ENCODE data around the gene USP4. TPM values are rescaled to one million over a fixed set of nuclear protein-coding genes. Genes with fewer than 3 reads are reported as not detected.
"Not testable (repeated sequence)": the region's sequence is repeated elsewhere in the genome, so short reads cannot be mapped to it uniquely, and the experiment has no call there.

The USP4 gene
- total RNA-seq, 1 donor from 2014 or later = 55.0 TPM

DNA sequence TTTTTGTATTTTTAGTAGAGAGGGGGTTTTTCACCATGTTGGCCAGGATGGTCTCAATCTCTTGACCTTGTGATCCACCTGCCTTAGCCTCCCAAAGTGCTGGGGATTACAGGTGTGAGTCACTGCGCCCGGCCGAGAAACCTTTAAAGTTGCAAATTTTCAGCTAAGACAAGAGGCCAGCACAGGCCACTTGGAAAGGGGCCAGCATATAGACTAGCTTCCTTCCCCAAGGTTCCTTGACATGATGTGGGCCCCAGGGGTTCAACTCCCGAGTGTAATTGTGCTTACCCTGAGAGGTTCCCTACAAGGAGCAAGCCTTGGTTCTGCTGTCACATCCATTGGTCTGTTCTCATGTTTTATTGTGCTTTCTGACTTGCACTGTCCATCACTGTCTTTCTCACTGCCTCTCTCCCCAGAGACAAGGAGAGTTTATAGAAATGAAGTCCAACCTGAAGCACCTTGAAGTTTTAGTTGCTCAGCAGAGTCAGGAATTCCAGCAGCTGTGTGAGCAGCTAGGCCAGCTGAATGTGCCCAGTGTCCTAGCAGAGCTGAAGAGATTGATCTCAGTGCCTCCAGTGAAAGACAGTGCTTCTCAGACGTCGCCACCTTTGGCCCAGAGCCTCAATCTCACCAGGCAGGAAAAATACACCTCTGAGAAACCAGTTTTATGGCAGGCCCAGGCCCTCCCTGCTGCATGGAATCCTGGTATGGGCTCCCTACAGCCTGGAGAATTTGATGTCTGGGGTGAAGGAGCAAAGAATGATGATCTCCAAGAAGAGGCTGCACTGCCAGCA lies 83.9 kb downstream of the USP4 start:
- Mint-ChIP-seq H3K9me3 (ENCODE audit: unreplicated experiment) (no peaks in the 10 kb centered on the region), H3K4me1 (ENCODE audit: unreplicated experiment) (no peaks in the 10 kb centered on the region), H3K27ac (ENCODE audit: unreplicated experiment) (no peak overlapping the region), H3K4me3 (ENCODE audit: unreplicated experiment) (no peak overlapping the region), H3K27me3 (ENCODE audit: unreplicated experiment) (peaks cover 4% of the 10 kb centered on the region), H3K36me3 (ENCODE audit: low read depth, unreplicated experiment) (no peaks in the 10 kb centered on the region)
- TF ChIP-seq, protein P1, sequence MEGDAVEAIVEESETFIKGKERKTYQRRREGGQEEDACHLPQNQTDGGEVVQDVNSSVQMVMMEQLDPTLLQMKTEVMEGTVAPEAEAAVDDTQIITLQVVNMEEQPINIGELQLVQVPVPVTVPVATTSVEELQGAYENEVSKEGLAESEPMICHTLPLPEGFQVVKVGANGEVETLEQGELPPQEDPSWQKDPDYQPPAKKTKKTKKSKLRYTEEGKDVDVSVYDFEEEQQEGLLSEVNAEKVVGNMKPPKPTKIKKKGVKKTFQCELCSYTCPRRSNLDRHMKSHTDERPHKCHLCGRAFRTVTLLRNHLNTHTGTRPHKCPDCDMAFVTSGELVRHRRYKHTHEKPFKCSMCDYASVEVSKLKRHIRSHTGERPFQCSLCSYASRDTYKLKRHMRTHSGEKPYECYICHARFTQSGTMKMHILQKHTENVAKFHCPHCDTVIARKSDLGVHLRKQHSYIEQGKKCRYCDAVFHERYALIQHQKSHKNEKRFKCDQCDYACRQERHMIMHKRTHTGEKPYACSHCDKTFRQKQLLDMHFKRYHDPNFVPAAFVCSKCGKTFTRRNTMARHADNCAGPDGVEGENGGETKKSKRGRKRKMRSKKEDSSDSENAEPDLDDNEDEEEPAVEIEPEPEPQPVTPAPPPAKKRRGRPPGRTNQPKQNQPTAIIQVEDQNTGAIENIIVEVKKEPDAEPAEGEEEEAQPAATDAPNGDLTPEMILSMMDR (IDR thresholded peaks at IDR 0.05; ENCODE audit: unreplicated experiment) = no peak
- no peak for DNase-seq (ENCODE audit: low spot score)

DNA sequence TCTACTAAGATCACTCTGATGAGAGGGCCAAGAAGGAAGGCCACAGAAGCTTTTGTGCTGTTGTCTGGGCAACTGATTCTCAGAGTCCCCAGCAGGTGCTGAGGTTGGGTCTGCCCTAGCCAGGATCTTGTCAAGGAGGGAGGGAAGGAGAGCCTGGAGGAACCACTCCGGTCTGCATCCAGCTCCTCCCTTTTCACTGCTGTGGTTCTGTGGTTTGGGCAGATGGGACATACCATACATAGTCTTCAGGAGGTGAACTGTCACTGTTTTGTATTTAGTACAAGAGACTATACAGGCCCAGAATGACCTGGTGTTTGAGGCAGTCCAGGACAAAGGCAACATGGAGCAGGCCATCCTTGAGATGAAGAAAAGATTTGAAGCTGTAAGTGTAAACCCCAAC lies 84.7 kb downstream of the USP4 start:
- TF ChIP-seq, protein P1 (IDR thresholded peaks at IDR 0.05; ENCODE audit: unreplicated experiment) = no peak
- H3K27ac Mint-ChIP-seq (ENCODE audit: unreplicated experiment) = no peak overlapping the region
- no peaks in the 10 kb centered on the region for H3K4me1 Mint-ChIP-seq (ENCODE audit: unreplicated experiment)
- H3K27me3 Mint-ChIP-seq (ENCODE audit: unreplicated experiment) = peaks cover 6% of the 10 kb centered on the region
- H3K36me3 Mint-ChIP-seq (ENCODE audit: low read depth, unreplicated experiment) = no peaks in the 10 kb centered on the region
- H3K4me3 Mint-ChIP-seq (ENCODE audit: unreplicated experiment) = no peak overlapping the region
- no peaks in the 10 kb centered on the region for H3K9me3 Mint-ChIP-seq (ENCODE audit: unreplicated experiment)
- DNase-seq (ENCODE audit: low spot score) = no peak

DNA sequence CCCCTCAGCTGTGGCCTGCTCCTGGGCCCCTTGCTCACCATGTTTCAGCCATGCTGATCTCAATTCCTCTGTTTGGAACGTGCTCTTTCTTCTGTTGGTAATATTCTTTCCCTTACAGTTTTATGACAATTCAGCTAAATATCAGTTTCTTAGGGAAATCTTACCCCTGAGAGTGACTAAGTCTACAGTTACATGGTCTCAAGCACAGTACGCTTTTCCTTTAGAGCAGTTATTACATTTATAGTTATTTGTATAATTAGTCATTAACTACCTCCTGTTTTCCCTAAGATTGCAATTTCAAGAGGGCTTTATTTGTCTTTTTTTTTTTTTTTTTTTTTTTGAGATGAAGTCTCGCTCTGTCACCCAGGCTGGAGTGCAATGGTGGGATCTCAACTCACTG lies 86.3 kb downstream of the USP4 start:
- no peaks in the 10 kb centered on the region for H3K36me3 Mint-ChIP-seq (ENCODE audit: low read depth, unreplicated experiment)
- H3K4me3 Mint-ChIP-seq (ENCODE audit: unreplicated experiment) = no peak overlapping the region
- H3K9me3 Mint-ChIP-seq (ENCODE audit: unreplicated experiment) = no peaks in the 10 kb centered on the region

DNA sequence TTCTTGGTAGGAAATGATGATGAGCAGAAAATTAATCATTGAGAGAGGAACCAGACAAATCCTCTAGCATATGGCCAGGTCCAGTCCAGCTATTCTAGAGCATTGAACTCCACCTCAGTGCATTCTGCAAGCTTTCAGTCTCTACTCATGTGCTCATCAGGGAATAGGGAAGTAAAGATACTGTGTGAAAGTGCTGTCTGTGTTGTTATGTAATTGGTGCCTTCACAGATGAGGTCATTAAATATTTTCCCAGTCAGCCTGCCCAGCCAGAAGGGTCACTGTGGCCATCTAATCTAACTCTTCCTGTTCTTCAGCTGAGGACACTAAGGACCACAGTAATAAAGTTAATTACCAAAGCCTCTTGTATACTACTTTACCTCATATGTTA lies 91.0 kb downstream of the USP4 start:
- Mint-ChIP-seq H3K9me3 (ENCODE audit: unreplicated experiment) (no peaks in the 10 kb centered on the region), H3K36me3 (ENCODE audit: low read depth, unreplicated experiment) (no peaks in the 10 kb centered on the region), H3K4me3 (ENCODE audit: unreplicated experiment) (no peak overlapping the region), H3K4me1 (ENCODE audit: unreplicated experiment) (no peaks in the 10 kb centered on the region), H3K27ac (ENCODE audit: unreplicated experiment) (no peak overlapping the region), H3K27me3 (ENCODE audit: unreplicated experiment) (peaks cover 2% of the 10 kb centered on the region)
- TF ChIP-seq, protein P1 (IDR thresholded peaks at IDR 0.05; ENCODE audit: unreplicated experiment) = no peak
- DNase-seq (ENCODE audit: low spot score) = no peak

More for the DNA sequence above, 86.3 kb downstream of the USP4 start:
- Mint-ChIP-seq H3K4me1 (ENCODE audit: unreplicated experiment) (no peaks in the 10 kb centered on the region), H3K27me3 (ENCODE audit: unreplicated experiment) (peaks cover 6% of the 10 kb centered on the region), H3K27ac (ENCODE audit: unreplicated experiment) (no peak overlapping the region)
- TF ChIP-seq, protein P1 (IDR thresholded peaks at IDR 0.05; ENCODE audit: unreplicated experiment) = no peak
- DNase-seq (ENCODE audit: low spot score) = no peak

DNA sequence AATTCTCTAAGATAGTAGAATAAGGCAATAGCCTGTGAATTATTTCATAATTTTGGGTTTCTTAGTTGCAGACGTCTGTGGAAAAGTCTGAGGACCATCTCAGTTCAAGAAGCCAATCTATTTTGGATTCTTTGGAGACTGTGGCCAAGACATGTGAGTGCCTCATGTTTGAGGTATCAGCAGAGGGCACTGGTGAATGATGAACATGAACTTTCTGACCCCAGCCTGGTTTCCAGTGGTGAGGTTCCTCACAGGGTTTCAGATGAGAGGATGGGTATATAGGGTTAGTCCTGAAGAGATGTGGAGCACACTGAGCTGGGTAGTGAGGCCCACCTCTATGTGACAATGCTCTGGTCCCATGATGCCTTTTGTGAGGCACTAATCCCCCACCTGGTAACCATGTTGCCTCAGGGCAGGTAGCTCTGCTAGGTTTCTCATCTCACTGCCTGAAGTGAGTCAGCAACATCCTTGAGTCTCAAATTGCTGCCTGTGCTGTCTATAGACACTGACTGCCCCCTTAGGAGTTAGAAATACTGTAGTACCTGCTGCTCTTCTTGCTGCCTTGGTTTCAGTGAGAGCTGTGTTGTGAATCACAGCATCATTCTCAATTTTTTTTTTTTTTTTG lies 95.2 kb downstream of the USP4 start:
- TF ChIP-seq, protein P1 (IDR thresholded peaks at IDR 0.05; ENCODE audit: unreplicated experiment) = no peak
- H3K27me3 Mint-ChIP-seq (ENCODE audit: unreplicated experiment) = no peaks in the 10 kb centered on the region
- DNase-seq (ENCODE audit: low spot score) = no peak

DNA sequence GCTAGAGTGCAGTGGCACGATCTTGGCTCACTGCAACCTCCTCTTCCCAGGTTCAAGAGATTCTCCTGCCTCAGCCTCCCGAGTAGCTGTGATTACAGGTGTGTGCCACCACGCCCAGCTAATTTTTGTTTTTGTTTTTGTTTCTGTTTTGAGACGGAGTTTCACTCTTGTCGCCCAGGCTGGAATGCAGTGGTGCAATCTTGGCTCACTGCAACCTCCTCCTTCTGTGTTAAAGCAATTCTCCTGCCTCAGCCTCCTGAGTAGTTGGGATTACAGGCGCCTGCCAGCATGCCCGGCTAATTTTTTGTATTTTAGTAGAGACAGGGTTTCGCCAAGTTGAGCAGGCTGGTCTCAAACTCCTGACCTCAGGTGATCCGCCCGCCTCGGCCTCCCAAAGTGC lies 99.8 kb downstream of the USP4 start:
- H3K27me3 Mint-ChIP-seq (ENCODE audit: unreplicated experiment); DNase-seq (ENCODE audit: low spot score); H3K9me3 Mint-ChIP-seq (ENCODE audit: unreplicated experiment); H3K27ac Mint-ChIP-seq (ENCODE audit: unreplicated experiment); H3K4me1 Mint-ChIP-seq (ENCODE audit: unreplicated experiment); H3K4me3 Mint-ChIP-seq (ENCODE audit: unreplicated experiment); H3K36me3 Mint-ChIP-seq (ENCODE audit: low read depth, unreplicated experiment): not testable (repeated sequence)

More for the DNA sequence above, 95.2 kb downstream of the USP4 start:
- Mint-ChIP-seq H3K36me3 (ENCODE audit: low read depth, unreplicated experiment) (no peaks in the 10 kb centered on the region), H3K27ac (ENCODE audit: unreplicated experiment) (no peak overlapping the region), H3K4me3 (ENCODE audit: unreplicated experiment) (no peak overlapping the region), H3K4me1 (ENCODE audit: unreplicated experiment) (no peaks in the 10 kb centered on the region), H3K9me3 (ENCODE audit: unreplicated experiment) (no peaks in the 10 kb centered on the region)
